GM23338 (cell line): Measurements from ENCODE around the gene POLR2F.

Experiments
- CREB1 ChIP-seq: fragments of 250-450 bp; sonication (Bioruptor Pico); IDR thresholded peaks from 2 replicates; pipeline ENCODE4 v1.5.0; 2020; ENCODE audit warnings: low read depth, mild to moderate bottlenecking, moderate library complexity
- POLR2AphosphoS5 ChIP-seq: IDR thresholded peaks from 2 replicates; pipeline ENCODE4 v1.6.1; 2016; ENCODE audit warnings: antibody characterized with exemption, low read depth
- STAT1 ChIP-seq: IDR thresholded peaks from one replicate; pipeline ENCODE4 v1.6.1; 2016; ENCODE audit warnings: antibody characterized with exemption; ENCODE audit not compliant: unreplicated experiment
- TF ChIP-seq, protein P1 (sequence below), 2 experiments: fragments of 200-600 bp in 1 of 2; sonication (generic) in 1 of 2; conservative IDR thresholded peaks; 2 replicates each; pipeline versions ENCODE4 v1.5.1 to v1.6.1; 2016 to 2017; ENCODE audit warnings: antibody characterized with exemption in 2 of 2, low read depth in 2 of 2, mild to moderate bottlenecking in 2 of 2, moderate library complexity in 1 of 2

DNA sequence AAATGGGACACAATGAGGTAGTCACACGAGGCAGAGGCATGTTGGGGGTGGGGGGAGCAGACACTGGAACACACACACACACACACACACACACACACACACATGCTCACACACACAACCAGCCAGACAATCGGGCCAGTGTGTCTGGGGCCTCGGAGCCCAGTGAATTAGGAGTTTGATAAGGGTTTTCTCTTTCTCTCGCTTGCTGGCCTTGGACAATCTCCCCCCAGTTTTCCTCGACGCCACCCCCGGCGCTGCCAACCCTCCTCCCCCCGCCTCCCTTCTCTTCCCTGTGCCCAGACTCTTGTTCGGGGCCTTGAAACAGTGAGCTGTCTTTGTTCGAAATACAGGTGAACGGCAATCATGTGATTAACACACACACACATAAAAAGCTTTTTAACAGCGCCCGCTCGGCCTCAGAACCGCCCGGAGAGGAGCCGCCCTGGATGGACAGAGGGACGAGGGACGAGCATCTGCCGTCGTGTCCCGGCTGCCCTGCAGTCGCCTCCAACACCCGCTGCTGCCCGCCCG, 32.3 kb downstream of the POLR2F start:
- TF ChIP-seq POLR2AphosphoS5 = no peak
- TF ChIP-seq, protein P1, sequence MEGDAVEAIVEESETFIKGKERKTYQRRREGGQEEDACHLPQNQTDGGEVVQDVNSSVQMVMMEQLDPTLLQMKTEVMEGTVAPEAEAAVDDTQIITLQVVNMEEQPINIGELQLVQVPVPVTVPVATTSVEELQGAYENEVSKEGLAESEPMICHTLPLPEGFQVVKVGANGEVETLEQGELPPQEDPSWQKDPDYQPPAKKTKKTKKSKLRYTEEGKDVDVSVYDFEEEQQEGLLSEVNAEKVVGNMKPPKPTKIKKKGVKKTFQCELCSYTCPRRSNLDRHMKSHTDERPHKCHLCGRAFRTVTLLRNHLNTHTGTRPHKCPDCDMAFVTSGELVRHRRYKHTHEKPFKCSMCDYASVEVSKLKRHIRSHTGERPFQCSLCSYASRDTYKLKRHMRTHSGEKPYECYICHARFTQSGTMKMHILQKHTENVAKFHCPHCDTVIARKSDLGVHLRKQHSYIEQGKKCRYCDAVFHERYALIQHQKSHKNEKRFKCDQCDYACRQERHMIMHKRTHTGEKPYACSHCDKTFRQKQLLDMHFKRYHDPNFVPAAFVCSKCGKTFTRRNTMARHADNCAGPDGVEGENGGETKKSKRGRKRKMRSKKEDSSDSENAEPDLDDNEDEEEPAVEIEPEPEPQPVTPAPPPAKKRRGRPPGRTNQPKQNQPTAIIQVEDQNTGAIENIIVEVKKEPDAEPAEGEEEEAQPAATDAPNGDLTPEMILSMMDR (conservative IDR thresholded peaks at IDR 0.05; ENCODE audit: low read depth in 2 of 2) = no peak
- TF ChIP-seq STAT1 = no peak
- TF ChIP-seq CREB1 = no peak
